Panc1 (cell line): Measurements from ENCODE around the gene METTL1. TPM values are rescaled to one million over a fixed set of nuclear protein-coding genes. Genes with fewer than 3 reads are reported as not detected.

Source experiments
- ATAC-seq: fragments of 200-7000 bp; cut with Tn5 transposase; 2 replicates; pipeline ENCODE4 v1.9.1; 2020; ENCODE audit warnings: mild to moderate bottlenecking, moderate library complexity
- BruUV-seq: library from RNA; stranded (reverse); fragments of 400-500 nt; replicated peaks from 2 replicates; lab custom pipeline; 2021; lab: Mats Ljungman, UMichigan
- CTCF ChIA-PET: fragments of 300-600 bp; sonication (Branson Sonifier 250); formaldehyde crosslinking; loops from one replicate; lab custom pipeline; 2022; ENCODE audit warnings: antibody characterized with exemption; lab: Charles Lee
- POLR2A ChIA-PET: fragments of 300-600 bp; sonication (Branson Sonifier 250); formaldehyde crosslinking; loops from one replicate; lab custom pipeline; 2022; ENCODE audit warnings: antibody characterized with exemption; lab: Charles Lee
- DNase-seq: peaks from one replicate; pipeline ENCODE4 v3.0.0-alpha.2; 2010; ENCODE audit warnings: low read depth, low spot score
- H3K27ac ChIP-seq: 2 replicates; pipeline ENCODE4 v1.5.1; 2011; ENCODE audit warnings: mild to moderate bottlenecking, low read length, inconsistent platforms
- H3K27me3 ChIP-seq: fragments of 200-500 bp; sonication (Bioruptor generic); 2 replicates; pipeline ENCODE4 v1.6.0; 2014; ENCODE audit warnings: low read length, inconsistent platforms; ENCODE audit not compliant: control insufficient read depth, insufficient read depth
- H3K36me3 ChIP-seq: fragments of 200-500 bp; sonication (Bioruptor generic); 2 replicates; pipeline ENCODE4 v1.5.1; 2014; ENCODE audit warnings: inconsistent platforms, mild to moderate bottlenecking, low read length, moderate library complexity; ENCODE audit not compliant: control insufficient read depth, insufficient read depth
- H3K4me1 ChIP-seq: 2 replicates; pipeline ENCODE4 v1.5.1; 2011; ENCODE audit warnings: inconsistent platforms, mild to moderate bottlenecking, low read length, moderate library complexity; ENCODE audit not compliant: control insufficient read depth, insufficient read depth
- H3K4me3 ChIP-seq, 2 experiments: 2 replicates each; pipeline ENCODE4 v1.5.1; 2011 to 2012; ENCODE audit warnings: low read depth in 2 of 2, low read length in 2 of 2, mild to moderate bottlenecking in 2 of 2, inconsistent platforms in 1 of 2, moderate library complexity in 1 of 2
- H3K9me3 ChIP-seq: fragments of 200-500 bp; sonication (Bioruptor generic); 2 replicates; pipeline ENCODE4 v1.5.1; 2014; ENCODE audit warnings: low read depth, mild to moderate bottlenecking, inconsistent platforms, low read length, moderate library complexity; ENCODE audit not compliant: control insufficient read depth, insufficient read depth
- POLR2AphosphoS5 ChIP-seq: IDR thresholded peaks from 2 replicates; pipeline ENCODE4 v1.6.1; 2012; ENCODE audit warnings: mild to moderate bottlenecking, low read depth, low read length, moderate library complexity
- REST ChIP-seq, 2 experiments: IDR thresholded peaks; 2 replicates each; pipeline ENCODE4 v1.6.1; 2011 to 2012; ENCODE audit warnings: low read depth in 2 of 2, control low read depth in 1 of 2, low read length in 1 of 2, mild to moderate bottlenecking in 1 of 2, moderate library complexity in 1 of 2; ENCODE audit not compliant: insufficient read depth in 1 of 2
- SIN3A ChIP-seq: IDR thresholded peaks from 2 replicates; pipeline ENCODE4 v1.6.1; 2012; ENCODE audit warnings: low read depth, mild to moderate bottlenecking, low read length, moderate library complexity, borderline replicate concordance; ENCODE audit not compliant: insufficient read depth
- TCF7L2 ChIP-seq: IDR thresholded peaks from 2 replicates; pipeline ENCODE4 v1.6.1; 2011; ENCODE audit warnings: mild to moderate bottlenecking, low read depth, low read length, inconsistent platforms
- in situ Hi-C: cut with HindIII; loops from 2 replicates; pipeline ENCODE4 v1.10.0; 2016; ENCODE audit warnings: low sequenced_read_pairs, low pct_unique_long_range_greater_than_20kb
- intact Hi-C: fragments of 100-400 bp; cut with micrococcal nuclease; formaldehyde crosslinking; loops from one replicate; pipeline ENCODE4 v1.10.0; 2022; ENCODE audit not compliant: unreplicated experiment
- total RNA-seq: library from RNA; stranded (reverse); gene quantifications from one replicate; pipeline ENCODE4 v1.2.1, GENCODE V29; 2021; ENCODE audit not compliant: unreplicated experiment
- TF ChIP-seq, protein P1 (sequence below): fragments of 450-650 bp; IDR thresholded peaks from 2 replicates; pipeline ENCODE4 v1.5.1; 2017; ENCODE audit warnings: mild to moderate bottlenecking

METTL1 gene
- total RNA-seq, 1 experiment from 2014 or later, result 46.5 TPM

GRCh38 chr12:57724936-57725740, 46.8 kb downstream of the METTL1 start:
- H3K27me3 ChIP-seq, result no peaks in the 10 kb centered on the region
- DNase-seq, result no peak
- in situ Hi-C loops, result no loop called here
- H3K36me3 ChIP-seq, result no peaks in the 10 kb centered on the region
- TF ChIP-seq, protein P1, sequence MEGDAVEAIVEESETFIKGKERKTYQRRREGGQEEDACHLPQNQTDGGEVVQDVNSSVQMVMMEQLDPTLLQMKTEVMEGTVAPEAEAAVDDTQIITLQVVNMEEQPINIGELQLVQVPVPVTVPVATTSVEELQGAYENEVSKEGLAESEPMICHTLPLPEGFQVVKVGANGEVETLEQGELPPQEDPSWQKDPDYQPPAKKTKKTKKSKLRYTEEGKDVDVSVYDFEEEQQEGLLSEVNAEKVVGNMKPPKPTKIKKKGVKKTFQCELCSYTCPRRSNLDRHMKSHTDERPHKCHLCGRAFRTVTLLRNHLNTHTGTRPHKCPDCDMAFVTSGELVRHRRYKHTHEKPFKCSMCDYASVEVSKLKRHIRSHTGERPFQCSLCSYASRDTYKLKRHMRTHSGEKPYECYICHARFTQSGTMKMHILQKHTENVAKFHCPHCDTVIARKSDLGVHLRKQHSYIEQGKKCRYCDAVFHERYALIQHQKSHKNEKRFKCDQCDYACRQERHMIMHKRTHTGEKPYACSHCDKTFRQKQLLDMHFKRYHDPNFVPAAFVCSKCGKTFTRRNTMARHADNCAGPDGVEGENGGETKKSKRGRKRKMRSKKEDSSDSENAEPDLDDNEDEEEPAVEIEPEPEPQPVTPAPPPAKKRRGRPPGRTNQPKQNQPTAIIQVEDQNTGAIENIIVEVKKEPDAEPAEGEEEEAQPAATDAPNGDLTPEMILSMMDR, result no peak
- TF ChIP-seq REST (IDR thresholded peaks at IDR 0.05; ENCODE audit: insufficient read depth in 1 of 2, low read depth in 2 of 2, low read length in 1 of 2) (no peak), SIN3A (no peak), POLR2AphosphoS5 (no peak), TCF7L2 (no peak)
- no peaks in the 10 kb centered on the region for H3K9me3 ChIP-seq
- H3K4me1 ChIP-seq, result peaks cover 4% of the 10 kb centered on the region; the same call in 1 of the 2 replicates
- H3K27ac ChIP-seq, result no peak overlapping the region
- POLR2A ChIA-PET, result no interaction called here
- CTCF ChIA-PET, result interaction anchor here (0.6 to 2.0 kb wide), 3 partner anchors 8 to 16 kb away, joined by 3 to 10 read pairs (median 3); no protein-coding TSS in a partner anchor
- no peak overlapping the region for H3K4me3 ChIP-seq
- no peak for ATAC-seq
- BruUV-seq, result TSS peak; percentile 80
- intact Hi-C loops, result no loop called here

DNA sequence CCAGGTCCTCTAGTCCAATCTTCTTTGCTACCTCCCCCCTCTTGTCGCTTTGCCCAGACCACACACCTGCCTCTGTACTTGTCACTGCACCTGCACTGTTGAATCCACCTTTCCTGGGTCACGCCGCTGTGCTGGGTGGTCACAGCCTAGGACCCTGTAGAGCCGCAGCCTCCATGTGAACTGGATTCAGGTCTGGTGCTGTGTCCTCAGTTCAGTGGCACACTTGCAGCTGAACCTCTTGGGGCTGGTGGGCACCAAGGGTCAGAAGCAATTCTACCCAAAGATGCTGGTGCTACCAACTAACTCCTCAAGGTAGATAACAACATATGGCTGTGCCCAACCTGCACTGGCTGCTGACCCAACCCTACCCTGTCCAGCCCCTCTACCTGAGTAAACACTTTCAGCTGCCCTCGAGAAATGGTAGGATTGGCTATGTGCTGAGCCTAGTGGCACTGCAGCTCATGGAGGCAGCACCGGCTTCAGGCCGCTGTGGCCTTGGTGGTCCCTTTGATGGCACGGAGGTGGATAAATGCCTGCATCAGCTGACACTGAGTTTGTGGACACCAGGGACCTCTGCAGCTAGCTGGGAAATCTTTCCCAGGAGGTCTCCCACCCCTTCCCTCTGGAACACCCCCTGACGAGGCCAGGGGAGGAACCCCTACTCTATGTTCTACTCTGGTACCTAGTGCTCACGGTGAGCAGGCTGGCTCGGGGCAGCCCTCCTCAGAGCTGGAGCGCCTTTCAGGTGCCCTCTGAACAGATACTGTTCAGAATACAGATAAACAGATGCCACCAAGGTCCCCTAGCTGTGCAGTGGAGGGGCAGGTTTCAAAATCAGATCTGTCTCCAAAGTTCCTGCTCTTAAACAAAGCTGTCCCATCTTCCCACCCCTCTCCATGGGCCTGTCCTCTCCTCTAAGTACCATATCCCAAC, 47.6 kb downstream of the METTL1 start:
- CTCF ChIA-PET, result interaction anchor here (0.6 to 1.1 kb wide), 2 partner anchors 9 to 11 kb away, joined by 3 to 4 read pairs; no protein-coding TSS in a partner anchor
- Histone ChIP-seq H3K27ac (no peak overlapping the region), H3K4me1 (peaks cover 4% of the 10 kb centered on the region; the same call in 1 of the 2 replicates), H3K27me3 (no peaks in the 10 kb centered on the region), H3K4me3 (no peak overlapping the region), H3K36me3 (no peaks in the 10 kb centered on the region), H3K9me3 (no peaks in the 10 kb centered on the region)
- no TSS peak for BruUV-seq
- no peak for DNase-seq
- no peak for ATAC-seq
- intact Hi-C loops, result no loop called here
- POLR2A ChIA-PET, result no interaction called here
- in situ Hi-C loops, result no loop called here
- TF ChIP-seq POLR2AphosphoS5 (no peak), TCF7L2 (no peak)
- TF ChIP-seq, protein P1, result no peak
